ENCODE results near the gene SLC25A52. TPM values are rescaled to one million over a fixed set of nuclear protein-coding genes. Genes with fewer than 3 reads are reported as not detected.

SLC25A52 gene
- total RNA-seq, 1 donor = under 0.01 TPM

Other genes with a start within 250 kb of the SLC25A52 start
- gene TTR, start 169.0 kb downstream of the SLC25A52 start, total RNA-seq = under 0.01 TPM
- gene B4GALT6, start 76.3 kb downstream of the SLC25A52 start, total RNA-seq = 12.1 TPM
- gene TRAPPC8, start 182.2 kb upstream of the SLC25A52 start, total RNA-seq = 26.7 TPM

Measured in hematopoietic multipotent progenitor cell (in vitro differentiated cells).